H1 (cell line): ENCODE results near the gene KIF25.

ENCODE experiments used
- CTCF ChIP-seq, 3 experiments: IDR thresholded peaks; 1 replicate in 2 of 3; 2 replicates in 1 of 3; pipeline versions ENCODE4 v1.5.1 to v1.6.1; 2011; ENCODE audit warnings: low read length in 3 of 3, mild to moderate bottlenecking in 3 of 3, inconsistent platforms in 2 of 3, low read depth in 1 of 3, moderate library complexity in 1 of 3; ENCODE audit not compliant: insufficient read depth in 1 of 3; ENCODE audit errors: control extremely low read depth in 1 of 3
- PHF8 ChIP-seq: fragments of 200-600 bp; sonication (generic); conservative IDR thresholded peaks from 2 replicates; pipeline ENCODE4 v1.7.1; 2012; ENCODE audit warnings: low read depth, mild to moderate bottlenecking, inconsistent platforms, low read length, moderate library complexity
- TCF12 ChIP-seq: IDR thresholded peaks from 2 replicates; pipeline ENCODE4 v1.6.1; 2011; ENCODE audit warnings: low read depth, mild to moderate bottlenecking, low read length

- TF ChIP-seq CTCF (IDR thresholded peaks at IDR 0.05; ENCODE audit: control extremely low read depth in 1 of 3, insufficient read depth in 1 of 3, low read depth in 1 of 3, low read length in 3 of 3) (no peak), TCF12 (no peak), PHF8 (no peak)
Measured at GRCh38 chr6:168075787-168076202, 78.3 kb downstream of the KIF25 start.
